ENCODE results near the gene RSAD1.

RSAD1 gene

DNA sequence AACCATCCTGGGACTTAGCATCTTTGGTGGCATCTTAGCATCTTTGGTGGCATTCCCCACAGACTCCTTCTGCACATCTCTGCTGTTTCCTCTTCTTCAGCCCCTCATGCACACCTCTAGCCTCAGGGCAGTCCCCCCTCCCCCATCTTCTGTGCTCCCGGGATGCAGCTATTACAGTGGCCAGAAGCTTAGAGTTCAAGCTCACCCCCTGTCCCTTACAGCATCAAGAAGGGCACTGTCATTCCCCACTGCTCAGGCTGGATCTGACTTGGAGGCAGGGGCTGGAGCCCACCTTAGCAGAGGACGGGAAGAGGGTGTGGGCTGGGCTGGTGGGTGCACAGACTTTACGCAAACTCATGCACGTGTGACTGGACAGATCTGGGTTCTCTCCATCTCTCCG is 54.5 kb downstream of the RSAD1 start:
- TF ChIP-seq, protein P1, sequence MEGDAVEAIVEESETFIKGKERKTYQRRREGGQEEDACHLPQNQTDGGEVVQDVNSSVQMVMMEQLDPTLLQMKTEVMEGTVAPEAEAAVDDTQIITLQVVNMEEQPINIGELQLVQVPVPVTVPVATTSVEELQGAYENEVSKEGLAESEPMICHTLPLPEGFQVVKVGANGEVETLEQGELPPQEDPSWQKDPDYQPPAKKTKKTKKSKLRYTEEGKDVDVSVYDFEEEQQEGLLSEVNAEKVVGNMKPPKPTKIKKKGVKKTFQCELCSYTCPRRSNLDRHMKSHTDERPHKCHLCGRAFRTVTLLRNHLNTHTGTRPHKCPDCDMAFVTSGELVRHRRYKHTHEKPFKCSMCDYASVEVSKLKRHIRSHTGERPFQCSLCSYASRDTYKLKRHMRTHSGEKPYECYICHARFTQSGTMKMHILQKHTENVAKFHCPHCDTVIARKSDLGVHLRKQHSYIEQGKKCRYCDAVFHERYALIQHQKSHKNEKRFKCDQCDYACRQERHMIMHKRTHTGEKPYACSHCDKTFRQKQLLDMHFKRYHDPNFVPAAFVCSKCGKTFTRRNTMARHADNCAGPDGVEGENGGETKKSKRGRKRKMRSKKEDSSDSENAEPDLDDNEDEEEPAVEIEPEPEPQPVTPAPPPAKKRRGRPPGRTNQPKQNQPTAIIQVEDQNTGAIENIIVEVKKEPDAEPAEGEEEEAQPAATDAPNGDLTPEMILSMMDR (IDR thresholded peaks at IDR 0.05; ENCODE audit: insufficient read depth, low read depth, low read length, missing control alignments), result no peak
- no peak for DNase-seq (ENCODE audit: low read depth)
- H3K4me3 ChIP-seq (ENCODE audit: low read depth, low read length), result no peak overlapping the region

DNA sequence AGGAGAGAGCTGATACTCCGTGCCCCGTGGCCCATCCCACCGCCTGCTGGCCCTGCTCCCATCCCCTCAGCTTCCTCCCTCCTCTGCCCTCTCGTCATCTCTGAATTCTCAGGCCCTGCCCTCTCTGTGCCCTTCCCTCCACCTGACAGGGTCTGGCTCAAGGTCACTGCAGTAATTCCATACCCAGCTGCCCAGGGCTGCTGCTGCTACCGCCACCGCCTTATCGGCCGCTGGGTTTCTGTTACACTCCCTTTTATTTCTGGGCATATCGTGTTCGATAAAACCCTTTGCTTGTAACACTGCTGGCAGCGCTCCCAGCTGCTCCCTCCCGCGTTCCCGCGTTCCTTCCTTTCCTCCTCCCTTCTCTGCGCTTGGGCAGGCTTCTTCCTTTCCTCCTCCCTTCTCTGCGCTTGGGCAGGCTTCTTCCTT is 55.1 kb downstream of the RSAD1 start:
- DNase-seq (ENCODE audit: low read depth), result no peak
- TF ChIP-seq, protein P1 (IDR thresholded peaks at IDR 0.05; ENCODE audit: insufficient read depth, low read depth, low read length, missing control alignments), result no peak
- H3K4me3 ChIP-seq (ENCODE audit: low read depth, low read length), result no peak overlapping the region

DNA sequence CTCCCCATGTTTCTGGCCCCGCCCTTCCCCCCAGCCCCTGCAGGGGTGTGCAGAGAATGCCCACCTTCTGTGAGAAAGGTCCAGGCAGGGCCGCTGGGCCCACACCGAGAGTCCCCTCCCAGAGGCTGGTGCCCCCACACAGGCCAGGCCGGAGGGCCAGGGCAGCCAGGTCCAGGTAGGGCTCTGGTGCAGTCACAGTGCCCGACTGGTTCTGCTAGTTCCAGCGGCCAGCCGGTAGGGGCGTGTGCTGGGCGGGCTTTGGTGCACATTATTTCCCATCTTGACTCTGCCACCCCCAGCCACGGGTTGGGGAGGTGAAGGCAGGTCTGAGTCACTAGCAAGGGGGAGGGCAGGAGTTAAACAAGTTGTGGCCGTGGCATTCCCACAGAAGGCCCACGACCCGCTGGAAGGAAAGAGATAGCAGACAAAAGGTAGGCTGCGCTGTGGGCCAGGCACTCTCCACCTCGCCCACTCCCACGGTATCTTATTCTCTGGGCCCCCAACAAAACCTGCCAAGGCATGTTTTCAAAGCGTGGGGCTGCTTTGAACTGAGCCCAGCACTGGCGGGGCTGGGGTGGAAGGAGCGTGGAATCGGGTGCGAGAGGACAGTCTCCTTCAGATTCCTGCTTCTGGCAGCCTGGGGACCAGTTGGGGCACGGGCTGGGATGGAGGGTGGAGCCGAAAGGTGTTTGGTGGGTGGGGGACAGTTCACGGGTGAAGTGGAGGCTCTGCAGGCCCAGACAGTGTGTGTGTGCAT is 55.7 kb downstream of the RSAD1 start:
- TF ChIP-seq, protein P1 (IDR thresholded peaks at IDR 0.05; ENCODE audit: insufficient read depth, low read depth, low read length, missing control alignments), result no peak
- DNase-seq (ENCODE audit: low read depth), result no peak
- H3K4me3 ChIP-seq (ENCODE audit: low read depth, low read length), result no peak overlapping the region

DNA sequence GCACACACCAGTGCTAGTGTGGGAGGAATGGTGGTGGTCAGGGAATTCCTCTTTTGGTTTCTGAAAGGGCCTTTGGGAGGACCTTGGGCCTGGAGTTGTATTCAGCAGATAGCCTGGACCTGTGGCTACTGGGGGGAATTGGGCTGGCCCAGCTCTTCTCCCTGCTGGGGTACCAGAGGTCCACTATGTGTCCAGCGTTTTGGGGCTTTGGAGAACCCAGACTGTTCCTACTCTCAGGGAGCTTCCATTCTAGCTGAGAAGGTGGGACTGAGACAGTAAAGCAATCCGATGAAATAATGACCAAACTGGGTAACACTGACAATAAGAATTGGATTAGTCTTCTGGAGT is 56.3 kb downstream of the RSAD1 start:
- no peak for DNase-seq (ENCODE audit: low read depth)
- H3K4me3 ChIP-seq (ENCODE audit: low read depth, low read length), result no peak overlapping the region
- TF ChIP-seq, protein P1 (IDR thresholded peaks at IDR 0.05; ENCODE audit: insufficient read depth, low read depth, low read length, missing control alignments), result no peak

DNA sequence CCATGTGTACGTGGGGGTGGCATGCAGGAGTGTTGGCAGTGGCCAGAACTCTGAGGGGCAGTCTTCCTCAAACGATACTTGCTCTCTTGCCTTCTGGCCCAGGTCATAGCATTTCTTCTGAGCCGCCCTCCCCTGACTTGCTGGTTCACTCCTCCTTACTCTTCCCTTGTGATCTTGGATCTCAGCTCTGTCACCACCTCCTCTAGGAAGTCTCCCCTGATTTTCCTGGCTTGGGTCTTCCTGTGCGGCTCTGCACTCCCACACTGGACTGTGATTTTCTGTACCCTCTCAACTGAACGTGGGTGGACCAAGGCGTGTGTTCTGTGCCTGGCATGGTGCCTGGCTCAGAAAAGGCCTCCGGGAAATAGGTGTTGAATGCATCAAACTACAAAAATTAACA is 56.7 kb downstream of the RSAD1 start:
- no peak overlapping the region for H3K4me3 ChIP-seq (ENCODE audit: low read depth, low read length)
- TF ChIP-seq, protein P1 (IDR thresholded peaks at IDR 0.05; ENCODE audit: insufficient read depth, low read depth, low read length, missing control alignments), result no peak
- DNase-seq (ENCODE audit: low read depth), result no peak

All from GM12865 (cell line).